HG03460 (cell line): ENCODE measurements around the gene ZNF689.
"Not testable (repeated sequence)": the region's sequence is repeated elsewhere in the genome, so short reads cannot be mapped to it uniquely, and the experiment has no call there.

Experiments used
- ATAC-seq: cut with Tn5 transposase; IDR thresholded peaks from one replicate; pipeline ENCODE4 v1.9.1; 2021; ENCODE audit not compliant: unreplicated experiment

Gene ZNF689

DNA sequence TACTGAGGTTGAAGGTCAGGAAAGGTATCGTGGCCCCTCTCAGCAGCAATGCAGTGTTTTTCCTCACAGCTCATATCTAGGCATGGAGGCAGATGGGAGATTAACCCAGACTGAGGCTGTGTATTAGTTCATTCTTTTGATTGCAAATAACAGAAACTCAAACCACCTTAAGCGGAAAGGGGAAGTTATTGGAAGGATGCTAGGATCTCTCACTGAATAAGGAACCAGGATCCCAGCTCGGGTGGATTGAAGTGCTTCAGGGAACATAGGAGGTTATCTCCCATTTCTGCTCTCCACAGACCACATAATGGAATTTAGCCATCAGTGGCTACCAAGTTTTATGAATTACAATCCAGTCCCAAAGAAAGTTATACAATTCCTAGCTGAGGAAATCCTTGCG, 8.2 kb downstream of the ZNF689 start:
- ATAC-seq, result no peak

DNA sequence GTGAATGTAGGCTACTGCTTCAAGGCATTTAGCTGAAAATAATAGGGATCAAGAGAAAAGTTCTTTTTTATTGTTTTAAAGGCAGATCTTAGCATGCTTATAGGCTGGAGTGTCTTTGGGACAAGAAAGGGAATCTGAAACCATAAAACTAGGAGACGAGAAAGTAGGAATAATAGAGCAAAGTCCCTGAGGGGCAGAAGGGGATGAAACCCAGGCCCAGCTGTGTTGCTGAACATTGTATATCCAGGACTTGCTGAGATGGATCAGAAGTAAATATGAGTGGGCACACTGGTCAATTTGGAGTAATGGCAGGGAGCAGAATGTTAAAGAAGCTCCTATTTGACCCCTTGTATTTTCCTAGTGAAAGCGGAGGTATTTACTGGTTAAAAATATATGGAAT, 9.3 kb downstream of the ZNF689 start:
- no peak for ATAC-seq

DNA sequence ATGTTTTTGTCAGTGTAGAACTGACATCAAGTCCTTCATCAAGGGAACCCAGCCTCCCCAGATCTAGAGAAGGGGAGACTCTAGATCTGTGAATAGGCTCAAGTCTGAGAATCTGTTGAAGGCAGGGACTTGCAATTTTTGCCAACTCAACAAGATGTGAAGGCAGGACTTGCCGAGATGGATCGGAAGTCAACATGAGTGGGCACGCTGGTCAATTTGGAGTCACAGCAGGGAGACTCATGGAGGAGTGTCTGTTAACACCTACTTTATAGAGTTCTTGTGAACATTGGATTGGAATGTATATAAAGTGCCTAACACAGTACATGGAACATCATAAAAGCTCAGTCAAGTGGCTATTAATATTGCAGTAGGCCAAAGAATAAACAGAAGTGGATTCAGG, 10.0 kb downstream of the ZNF689 start:
- ATAC-seq, result no peak

DNA sequence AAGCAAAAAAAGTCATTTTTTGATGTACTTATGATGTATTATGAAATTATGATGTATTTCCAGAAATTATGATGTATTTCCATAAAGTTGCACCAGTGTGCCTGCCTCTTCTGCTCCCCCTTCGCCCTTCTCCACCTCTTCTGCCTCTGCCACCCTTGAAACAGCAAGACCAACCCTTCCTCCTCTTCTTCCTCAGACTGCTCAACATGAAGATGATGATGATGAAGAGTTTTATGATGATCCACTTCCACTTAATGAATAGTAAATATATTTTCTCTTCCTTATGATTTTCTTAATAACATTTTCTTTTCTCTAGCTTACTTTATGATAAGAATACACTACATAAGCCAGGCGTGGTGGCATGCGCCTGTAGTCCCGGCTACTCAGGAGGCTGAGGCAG, 17.3 kb downstream of the ZNF689 start:
- no peak for ATAC-seq

DNA sequence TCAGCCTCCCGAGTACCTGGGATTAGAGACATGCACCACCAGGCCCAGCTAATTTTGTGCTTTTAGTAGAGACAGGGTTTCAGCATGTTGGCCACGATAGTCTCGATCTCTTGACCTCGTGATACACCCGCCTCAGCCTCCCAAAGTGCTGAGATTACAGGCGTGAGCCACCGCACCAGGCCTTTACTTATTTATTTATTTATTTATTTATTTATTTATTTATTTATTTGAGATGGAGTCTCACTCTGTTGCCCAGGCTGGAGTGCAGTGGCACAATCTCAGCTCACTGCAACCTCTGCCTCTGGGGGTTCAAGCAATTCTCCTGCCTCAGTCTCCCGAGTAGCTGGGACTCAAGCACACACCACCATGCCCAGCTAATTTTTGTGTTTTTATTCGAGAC, 19.3 kb downstream of the ZNF689 start:
- not testable (repeated sequence) for ATAC-seq

DNA sequence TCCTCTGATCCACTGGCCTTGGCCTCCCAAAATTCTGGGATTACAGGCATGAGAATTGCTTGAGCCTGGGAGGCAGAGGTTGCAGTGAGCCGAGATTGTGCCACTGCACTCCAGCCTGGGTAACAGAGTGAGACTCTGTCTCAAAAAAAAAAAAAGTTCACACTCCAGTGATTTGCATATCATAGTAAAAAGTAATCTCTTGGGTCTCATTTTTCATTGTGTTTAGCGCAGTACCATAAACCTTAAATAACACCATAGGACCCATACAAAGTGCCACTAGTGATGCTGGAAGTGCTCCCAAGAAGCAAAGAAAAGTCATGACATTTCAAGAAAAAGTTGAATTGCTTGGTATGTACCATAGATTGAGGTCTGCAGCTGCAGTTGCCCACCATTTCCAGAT, 20.6 kb downstream of the ZNF689 start:
- ATAC-seq, result not testable (repeated sequence)

DNA sequence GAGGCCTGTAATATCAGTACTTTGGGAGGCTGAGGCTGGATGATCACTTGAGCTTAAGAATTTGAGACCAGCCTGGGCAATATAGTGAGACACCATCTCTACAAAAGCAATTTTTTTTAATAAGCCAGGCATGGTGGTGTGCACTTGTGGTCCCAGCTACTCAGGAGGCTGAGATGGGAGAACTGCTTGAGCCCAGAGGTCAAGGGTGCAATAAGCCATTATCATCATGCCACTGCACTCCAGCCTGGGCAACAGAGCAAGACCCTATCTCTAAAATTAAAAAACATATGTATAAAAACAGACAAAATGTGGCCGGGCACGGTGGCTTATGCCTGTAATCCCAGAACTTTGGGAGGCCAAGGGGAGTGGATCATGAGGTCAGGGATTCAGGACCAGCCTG, 21.5 kb downstream of the ZNF689 start:
- no peak for ATAC-seq

DNA sequence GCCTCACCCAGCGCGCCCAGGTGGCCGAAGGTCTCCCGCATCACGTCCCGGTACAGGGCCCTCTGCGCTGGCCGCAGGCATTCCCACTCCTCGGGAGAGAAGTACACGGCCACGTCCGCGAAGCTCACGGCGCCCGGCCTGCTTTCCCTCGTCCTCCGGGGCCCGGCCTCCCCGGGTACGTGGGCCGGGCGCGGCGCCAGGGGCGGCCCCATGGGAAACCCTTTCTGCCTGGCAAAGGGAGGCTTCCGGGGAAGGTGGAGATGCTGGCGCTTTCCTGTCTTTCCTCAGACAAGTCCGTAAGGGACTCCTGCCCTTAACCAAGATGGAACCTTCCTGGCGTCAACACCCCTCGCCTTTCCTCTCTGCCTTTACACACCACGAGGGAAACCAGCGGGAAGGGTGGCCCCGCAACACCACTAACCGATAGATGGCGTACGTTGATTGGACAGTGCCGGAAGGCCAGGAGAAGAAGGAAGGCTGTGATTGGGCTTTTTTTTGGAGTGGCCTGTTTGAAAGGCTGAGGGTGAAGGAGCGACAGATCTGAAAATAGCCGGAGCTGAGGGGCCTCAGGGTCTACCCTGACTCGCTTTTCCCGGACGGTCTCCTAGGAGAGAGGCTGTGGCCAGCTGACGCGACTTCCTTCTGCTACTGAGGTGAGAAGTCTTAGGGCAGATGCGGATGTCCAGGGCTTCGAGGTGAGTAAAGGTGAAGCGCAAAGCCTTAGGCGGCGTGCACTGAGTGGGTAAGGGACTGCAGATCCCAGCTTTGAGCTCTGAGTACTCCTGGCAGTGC, 24.6 kb downstream of the ZNF689 start, which contains the start of gene ZNF785:
Gene ZNF785 (minus strand): TSS at position 298 of the 792 bp plus-strand sequence. CDS start 86 bp downstream, at position 212.
- ATAC-seq, result peak; percentile 89

DNA sequence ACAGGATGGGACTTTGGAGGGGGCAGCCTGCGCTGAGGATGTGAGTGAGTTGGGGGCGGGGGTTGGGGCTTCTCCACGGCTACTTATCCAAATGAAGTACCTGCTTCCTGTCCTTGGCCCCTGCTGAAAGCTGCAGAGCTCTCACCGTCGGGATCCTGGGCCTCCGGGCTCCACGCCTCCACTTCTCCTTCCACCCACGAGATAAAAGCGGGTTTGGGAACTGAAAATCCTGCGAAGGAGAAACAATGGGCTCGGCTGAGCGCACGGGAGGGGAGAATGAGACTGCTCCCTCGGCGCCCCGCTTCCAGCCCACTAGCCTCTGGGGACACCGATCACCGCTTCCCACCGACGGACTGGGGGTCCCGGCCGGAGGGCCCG, 25.2 kb downstream of the ZNF689 start:
- peak; percentile 40 for ATAC-seq

DNA sequence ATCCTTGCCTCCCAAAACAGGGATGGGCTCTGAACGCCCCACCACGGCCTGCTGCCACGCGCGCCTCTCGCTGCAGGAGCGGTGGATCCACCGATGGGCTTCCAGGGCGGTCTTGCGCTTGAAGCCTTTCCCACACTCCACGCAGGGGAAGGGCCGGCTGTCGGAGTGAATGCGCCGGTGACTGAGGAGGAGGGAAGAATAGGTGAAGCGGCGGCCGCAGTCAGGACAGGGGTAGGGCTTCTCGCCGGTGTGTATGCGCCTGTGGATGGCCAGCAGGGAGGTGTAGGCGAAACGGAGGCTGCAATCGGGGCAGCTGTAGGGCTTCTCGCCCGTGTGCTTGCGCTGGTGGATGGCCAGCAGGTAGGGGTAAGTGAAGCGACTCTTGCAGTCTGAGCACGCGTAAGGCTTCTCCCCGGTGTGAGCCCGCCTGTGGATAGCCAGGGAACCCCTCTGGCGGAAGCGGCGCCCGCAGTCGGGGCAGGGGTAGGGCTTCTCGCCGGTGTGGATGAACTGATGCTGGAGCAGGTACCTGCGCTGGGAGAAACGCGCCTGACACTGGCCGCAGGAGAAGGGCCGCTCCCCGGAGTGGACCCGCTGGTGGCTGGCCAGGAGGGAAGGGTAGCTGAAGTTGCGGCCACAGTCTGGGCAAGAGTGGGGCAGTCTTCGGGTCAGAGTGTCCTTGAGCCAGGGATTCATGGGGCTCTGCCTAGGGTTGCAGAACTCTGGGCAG, 27.4 kb downstream of the ZNF689 start:
- ATAC-seq, result no peak

DNA sequence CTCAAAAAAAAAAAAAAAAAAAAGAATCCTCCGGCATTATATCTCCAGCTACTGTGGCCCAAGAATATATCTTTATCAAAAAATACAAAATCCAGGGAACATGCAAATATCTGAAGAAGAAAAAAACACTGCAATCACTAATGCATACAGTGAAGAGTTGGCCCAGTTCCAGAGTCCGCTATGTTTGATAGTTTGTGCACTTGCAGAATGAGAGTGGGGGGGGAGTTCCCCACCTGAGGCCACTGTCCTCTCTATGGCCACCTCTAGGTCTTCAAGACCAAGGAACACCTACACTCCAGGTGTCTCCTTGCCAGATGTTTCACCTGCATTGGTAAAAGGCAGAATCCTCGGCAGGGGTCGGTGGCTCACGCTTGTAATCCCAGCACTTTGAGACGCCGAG, 28.7 kb downstream of the ZNF689 start:
- no peak for ATAC-seq

DNA sequence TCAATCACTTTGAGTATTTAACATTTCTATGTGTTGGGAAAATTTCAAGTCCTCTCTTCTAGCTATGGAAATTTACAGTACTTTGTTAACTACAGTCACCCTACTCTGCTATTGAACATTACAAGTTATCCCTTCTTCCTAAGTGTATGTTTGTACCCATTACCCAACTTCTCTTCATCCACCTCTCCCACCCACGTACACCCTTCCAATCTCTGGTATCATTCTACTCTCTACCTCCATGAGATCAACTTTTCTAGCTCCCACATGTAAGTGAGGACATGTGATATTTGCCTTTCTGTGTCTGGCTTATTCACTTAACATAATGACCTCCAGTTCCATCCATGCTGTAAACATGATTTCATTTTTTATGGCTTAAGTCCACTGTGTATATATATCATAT, 35.5 kb downstream of the ZNF689 start:
- ATAC-seq, result no peak

DNA sequence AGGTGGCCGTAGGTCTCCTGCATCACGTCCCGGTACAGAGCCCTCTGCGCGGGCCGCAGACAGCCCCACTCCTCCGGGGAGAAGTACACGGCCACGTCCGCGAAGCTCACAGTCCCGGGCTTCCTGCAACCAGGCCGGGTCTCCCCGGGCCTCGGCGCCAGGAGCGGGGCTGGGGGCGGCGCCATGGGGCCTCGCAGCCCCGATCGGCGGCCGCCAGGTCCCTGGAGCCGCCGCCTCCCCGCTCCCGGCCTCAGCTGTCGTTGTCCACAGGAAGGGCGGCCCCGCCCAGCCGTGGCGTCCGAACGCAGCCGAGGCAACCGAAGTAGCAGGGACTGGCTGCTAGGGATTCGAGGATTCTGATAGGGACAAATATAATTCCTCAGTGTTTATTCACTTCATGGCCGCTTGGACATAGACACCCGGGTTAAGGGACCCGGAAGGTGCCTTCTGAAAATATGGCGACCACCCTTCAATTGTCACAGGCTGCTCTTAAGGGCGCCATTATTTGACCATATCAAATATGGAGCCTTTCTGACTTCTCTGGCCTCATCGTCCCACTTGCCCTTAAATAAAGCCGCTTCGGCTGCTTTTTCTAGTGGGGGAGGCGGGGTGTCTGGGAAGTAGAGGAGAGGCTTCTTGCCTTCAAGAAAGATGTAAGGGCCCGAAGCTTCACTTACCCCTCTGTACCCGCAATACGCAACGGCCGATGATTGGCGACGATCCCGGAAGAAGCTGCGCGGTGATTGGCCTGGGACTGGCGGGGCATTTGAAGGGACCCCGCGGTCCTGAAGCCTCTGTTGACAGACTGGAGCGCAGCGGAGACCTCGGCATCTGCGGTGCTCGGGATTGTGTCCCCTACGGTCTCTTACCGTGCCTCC, 38.5 kb downstream of the ZNF689 start, which contains the start of gene ZNF688:
Gene ZNF688 (minus strand): TSS at position 270 of the 878 bp plus-strand sequence. CDS start 85 bp downstream, at position 185.
- ATAC-seq, result peak; percentile 77

DNA sequence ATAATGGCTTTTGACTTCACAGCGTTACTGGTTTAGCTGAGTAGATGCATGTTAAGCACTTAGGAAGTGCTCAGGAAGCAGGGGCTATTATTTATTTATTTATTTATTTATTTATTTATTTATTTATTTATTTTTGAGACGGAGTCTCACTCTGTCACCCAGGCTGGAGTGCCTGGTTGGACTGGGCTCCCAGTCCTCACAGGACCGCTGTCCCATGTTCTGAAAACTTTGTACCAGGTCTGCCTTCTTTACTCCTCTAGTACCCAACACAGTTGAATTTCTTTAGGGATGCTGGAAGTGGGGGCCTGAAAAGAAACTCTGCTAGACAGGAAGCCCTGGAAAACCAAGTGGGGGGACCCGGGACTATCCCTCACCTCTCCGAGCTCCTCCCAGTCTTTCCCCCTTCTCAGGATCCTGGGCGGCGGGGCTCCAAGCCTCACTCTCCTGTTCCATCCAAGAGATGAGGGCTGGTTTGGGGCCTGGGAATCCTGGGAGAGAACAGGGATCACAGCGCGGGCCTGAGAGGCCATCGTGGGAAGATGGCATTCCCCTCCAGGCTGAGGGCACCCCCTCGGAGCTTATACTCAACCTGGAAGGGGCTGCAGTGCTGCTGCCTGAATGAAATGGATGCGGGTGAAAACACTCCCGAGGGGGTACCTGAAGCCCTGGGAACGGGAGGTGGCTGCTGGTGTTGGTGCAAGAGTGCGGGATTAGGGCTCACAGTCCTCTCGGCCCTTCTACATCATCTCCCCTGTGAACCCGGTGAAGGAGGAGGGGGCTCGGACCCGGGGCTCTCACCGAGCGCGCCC, 39.3 kb downstream of the ZNF689 start:
- no peak for ATAC-seq

DNA sequence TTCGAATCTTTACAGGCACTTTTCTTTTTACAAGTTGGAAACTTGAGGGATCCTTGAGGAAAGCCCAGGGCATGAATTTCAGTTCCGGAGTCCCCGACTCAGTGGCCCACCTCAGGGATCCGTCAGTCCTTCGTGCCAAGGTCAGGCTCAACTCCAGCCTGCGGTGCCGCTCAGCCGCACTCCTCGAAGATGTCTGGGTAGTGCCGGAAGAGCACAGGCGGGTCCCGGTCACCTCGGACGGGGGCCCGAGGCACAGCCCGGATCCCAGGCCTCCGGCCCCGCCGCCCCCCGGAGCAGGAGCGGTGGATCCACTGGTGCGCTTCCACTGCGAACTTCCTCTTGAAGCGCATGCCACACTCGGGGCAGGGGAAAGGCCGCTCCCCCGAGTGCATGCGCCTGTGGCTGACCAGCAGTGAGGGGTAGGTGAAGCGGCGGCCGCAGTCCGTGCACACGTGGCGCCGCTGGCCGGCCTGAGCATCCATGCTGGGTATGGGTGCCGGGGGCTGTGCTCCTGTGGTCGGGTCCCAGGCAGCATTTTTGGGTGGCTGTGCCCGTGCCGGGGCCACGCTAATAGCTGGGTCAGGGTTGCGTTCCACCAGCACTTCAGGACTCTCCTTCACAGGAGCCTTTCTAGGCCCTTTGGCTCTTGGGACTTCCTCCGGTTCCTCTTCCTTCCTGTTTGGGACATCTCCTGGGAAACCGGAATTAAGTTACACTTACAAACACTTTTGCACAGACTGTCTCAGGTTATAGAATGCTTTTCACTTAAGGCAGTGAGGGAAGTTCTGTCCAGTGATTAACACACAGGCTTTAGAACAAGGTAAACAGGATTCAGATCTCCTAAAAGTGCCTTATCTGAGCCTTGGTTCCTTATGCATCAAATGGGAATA, 40.2 kb downstream of the ZNF689 start:
- ATAC-seq, result no peak

DNA sequence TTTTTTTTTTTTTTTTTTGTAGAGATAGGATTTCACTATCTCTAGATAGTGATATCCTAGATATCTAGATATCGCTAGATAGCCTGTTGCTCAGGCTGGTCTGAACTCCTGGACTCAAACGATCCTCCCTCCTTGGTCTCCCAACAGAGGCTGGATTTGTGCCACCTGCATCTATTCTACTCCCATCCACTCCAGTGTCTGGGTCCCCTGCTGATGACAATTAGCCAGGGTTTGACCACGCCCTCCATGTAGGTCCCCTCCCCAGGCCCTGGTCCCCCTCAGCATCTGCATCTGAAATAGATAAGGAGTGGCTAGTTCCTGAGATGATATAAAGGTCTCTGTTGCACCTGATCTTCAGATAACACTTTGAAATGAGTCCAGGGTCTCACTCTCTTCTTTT, 40.9 kb downstream of the ZNF689 start:
- no peak for ATAC-seq

DNA sequence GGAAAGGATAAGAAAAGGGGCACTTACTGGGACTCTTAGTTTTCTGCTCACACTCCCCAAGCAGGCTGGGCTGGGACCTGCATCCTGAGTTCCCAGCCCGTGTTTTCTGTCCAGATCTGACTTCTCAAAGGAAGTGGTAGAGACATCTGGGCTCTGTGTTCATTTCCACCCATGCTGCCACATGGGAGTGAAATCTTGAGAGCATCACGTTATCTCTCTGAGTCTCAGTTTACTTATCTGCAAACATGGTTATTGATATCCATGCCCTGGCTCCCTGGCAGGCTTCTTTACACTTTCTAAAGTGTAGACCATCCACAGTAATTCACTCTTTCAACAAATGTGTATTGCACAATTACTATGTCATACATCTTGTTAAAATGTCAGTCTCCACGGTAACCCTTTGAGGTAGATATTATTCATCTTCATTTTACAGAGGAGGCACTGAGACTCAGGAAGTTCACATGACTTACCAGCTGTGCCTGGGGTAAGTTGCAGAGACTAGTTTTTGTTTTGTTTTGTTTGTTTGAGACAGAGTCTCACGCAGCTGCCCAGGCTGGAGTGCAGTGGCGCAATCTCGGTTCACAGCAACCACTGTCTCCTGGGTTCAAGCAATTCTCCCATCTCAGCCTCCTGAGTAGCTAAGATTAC, 42.1 kb downstream of the ZNF689 start:
- ATAC-seq, result no peak

DNA sequence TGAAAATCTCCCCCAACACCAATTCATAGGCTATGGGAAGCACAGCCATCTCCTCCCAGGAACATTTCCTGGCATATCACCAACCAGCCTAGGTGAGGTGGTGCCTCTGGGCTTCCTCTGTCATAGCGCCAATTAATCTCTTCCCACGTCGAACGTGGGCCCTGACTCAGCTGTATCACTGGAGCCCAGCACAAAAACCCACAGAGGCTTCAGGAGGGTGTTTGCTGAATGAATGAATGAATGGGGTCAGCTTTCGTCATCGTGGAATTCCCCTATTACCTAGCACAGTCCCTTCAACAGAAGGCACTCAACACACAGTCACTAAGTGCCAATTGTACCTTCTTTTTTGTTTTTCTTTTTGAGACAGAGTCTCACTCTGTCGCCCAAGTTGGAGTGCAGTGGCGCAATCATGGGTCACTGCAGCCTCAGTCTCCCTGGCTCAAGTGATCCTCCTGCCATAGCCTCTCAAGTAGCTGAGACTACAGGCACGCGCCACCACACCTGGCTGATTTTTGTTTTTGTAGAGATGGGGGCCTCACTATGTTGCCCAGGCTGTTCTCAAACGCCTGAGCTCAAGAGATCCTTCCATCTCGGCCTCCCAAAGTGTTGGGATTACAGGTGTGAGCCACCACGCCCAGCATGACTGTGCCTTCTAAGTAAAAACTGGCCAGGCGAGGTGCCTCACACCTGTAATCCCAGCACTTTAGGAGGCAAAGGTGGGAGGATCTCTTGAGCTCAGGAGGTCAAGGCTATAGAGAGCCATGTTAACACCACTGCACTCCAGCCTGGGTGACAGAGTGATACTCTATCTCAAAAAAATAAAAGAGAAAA, 42.8 kb downstream of the ZNF689 start:
- no peak for ATAC-seq
